ENCODE measurements around the gene SRGAP2C. TPM values are rescaled to one million over a fixed set of nuclear protein-coding genes. Genes with fewer than 3 reads are reported as not detected.
"Not testable (repeated sequence)": the region's sequence is repeated elsewhere in the genome, so short reads cannot be mapped to it uniquely, and the experiment has no call there.

The SRGAP2C gene
- polyA plus RNA-seq, 3 donors = 1.8 to 7.5 (median 2.8) TPM

- H3K27ac ChIP-seq (ENCODE audit: low read depth, low read length) = not testable (repeated sequence)
- 58 to 67% (median 64%) methylated on average over 2 to 3 of the region's 3 CpGs for WGBS, 3 donors
Measured at GRCh38 chr1:121307759-121308158, 123.0 kb downstream of the SRGAP2C start.

GRCh38 chr1:121315509-121315908 lies 130.7 kb downstream of the SRGAP2C start:
- H3K27ac ChIP-seq (ENCODE audit: low read depth, low read length) = not testable (repeated sequence)

- not testable (repeated sequence) for H3K27ac ChIP-seq (ENCODE audit: low read depth, low read length)
- WGBS, 3 donors = 86% methylated on average over 3 of the region's 3 CpGs; no CpG with 5 or more reads in 2 of the 3 donors
Measured at GRCh38 chr1:121316081-121316480, 131.3 kb downstream of the SRGAP2C start.

GRCh38 chr1:121317491-121318468 lies 133.0 kb downstream of the SRGAP2C start:
- not testable (repeated sequence) for H3K27ac ChIP-seq (ENCODE audit: low read depth, low read length)
- 50 to 60% methylated on average over 1 to 3 of the region's 11 CpGs; no CpG with 5 or more reads in 1 of the 3 donors for WGBS, 3 donors

- H3K27ac ChIP-seq (ENCODE audit: low read depth, low read length) = not testable (repeated sequence)
- 27 to 63% (median 30%) methylated on average over 1 of the region's 2 CpGs for WGBS, 3 donors
Measured at GRCh38 chr1:121318687-121319086, 133.9 kb downstream of the SRGAP2C start.

- WGBS, 3 donors = no CpG with 5 or more reads among the region's 1 CpG
Measured at GRCh38 chr1:121321660-121322059, 136.9 kb downstream of the SRGAP2C start.

GRCh38 chr1:121324726-121325125 lies 140.0 kb downstream of the SRGAP2C start:
- H3K27ac ChIP-seq (ENCODE audit: low read depth, low read length) = not testable (repeated sequence)

More at GRCh38 chr1:121321660-121322059, 136.9 kb downstream of the SRGAP2C start:
- H3K27ac ChIP-seq (ENCODE audit: low read depth, low read length) = not testable (repeated sequence)

GRCh38 chr1:121332141-121332540 lies 147.4 kb downstream of the SRGAP2C start:
- H3K27ac ChIP-seq (ENCODE audit: low read depth, low read length) = not testable (repeated sequence)

GRCh38 chr1:121332599-121333562 lies 148.1 kb downstream of the SRGAP2C start:
- H3K27ac ChIP-seq (ENCODE audit: low read depth, low read length) = not testable (repeated sequence)

GRCh38 chr1:121337958-121338357 lies 153.2 kb downstream of the SRGAP2C start:
- H3K27ac ChIP-seq (ENCODE audit: low read depth, low read length) = not testable (repeated sequence)
- no CpG with 5 or more reads among the region's 1 CpG for WGBS, 3 donors

More at GRCh38 chr1:121332599-121333562, 148.1 kb downstream of the SRGAP2C start:
- no CpG with 5 or more reads among the region's 8 CpGs for WGBS, 3 donors

- no CpG with 5 or more reads among the region's 2 CpGs for WGBS, 3 donors
Measured at GRCh38 chr1:121339611-121340010, 154.8 kb downstream of the SRGAP2C start.

GRCh38 chr1:121343311-121343906 lies 158.6 kb downstream of the SRGAP2C start:
- 100% methylated on average over 1 of the region's 3 CpGs for WGBS, 3 donors
- not testable (repeated sequence) for H3K27ac ChIP-seq (ENCODE audit: low read depth, low read length)

More at GRCh38 chr1:121339611-121340010, 154.8 kb downstream of the SRGAP2C start:
- not testable (repeated sequence) for H3K27ac ChIP-seq (ENCODE audit: low read depth, low read length)

- not testable (repeated sequence) for H3K27ac ChIP-seq (ENCODE audit: low read depth, low read length)
- no CpG with 5 or more reads among the region's 3 CpGs for WGBS, 3 donors
Measured at GRCh38 chr1:121344355-121344754, 159.6 kb downstream of the SRGAP2C start.

- WGBS, 3 donors = 76 to 82% (median 79%) methylated on average over 2 of the region's 3 CpGs
- H3K27ac ChIP-seq (ENCODE audit: low read depth, low read length) = not testable (repeated sequence)
Measured at GRCh38 chr1:121346654-121347053, 161.9 kb downstream of the SRGAP2C start.

- 91 to 94% (median 93%) methylated on average over 3 to 4 of the region's 5 CpGs for WGBS, 3 donors
- not testable (repeated sequence) for H3K27ac ChIP-seq (ENCODE audit: low read depth, low read length)
Measured at GRCh38 chr1:121347476-121347875, 162.7 kb downstream of the SRGAP2C start.

GRCh38 chr1:121348115-121348514 lies 163.3 kb downstream of the SRGAP2C start:
- no CpG with 5 or more reads among the region's 1 CpG for WGBS, 3 donors
- H3K27ac ChIP-seq (ENCODE audit: low read depth, low read length) = not testable (repeated sequence)

- WGBS, 3 donors = 100% methylated on average over 1 of the region's 4 CpGs; no CpG with 5 or more reads in 1 of the 3 donors
- H3K27ac ChIP-seq (ENCODE audit: low read depth, low read length) = not testable (repeated sequence)
Measured at GRCh38 chr1:121349332-121349967, 164.7 kb downstream of the SRGAP2C start.
